ENCODE measurements around the gene AMPD3.

AMPD3 gene

DNA sequence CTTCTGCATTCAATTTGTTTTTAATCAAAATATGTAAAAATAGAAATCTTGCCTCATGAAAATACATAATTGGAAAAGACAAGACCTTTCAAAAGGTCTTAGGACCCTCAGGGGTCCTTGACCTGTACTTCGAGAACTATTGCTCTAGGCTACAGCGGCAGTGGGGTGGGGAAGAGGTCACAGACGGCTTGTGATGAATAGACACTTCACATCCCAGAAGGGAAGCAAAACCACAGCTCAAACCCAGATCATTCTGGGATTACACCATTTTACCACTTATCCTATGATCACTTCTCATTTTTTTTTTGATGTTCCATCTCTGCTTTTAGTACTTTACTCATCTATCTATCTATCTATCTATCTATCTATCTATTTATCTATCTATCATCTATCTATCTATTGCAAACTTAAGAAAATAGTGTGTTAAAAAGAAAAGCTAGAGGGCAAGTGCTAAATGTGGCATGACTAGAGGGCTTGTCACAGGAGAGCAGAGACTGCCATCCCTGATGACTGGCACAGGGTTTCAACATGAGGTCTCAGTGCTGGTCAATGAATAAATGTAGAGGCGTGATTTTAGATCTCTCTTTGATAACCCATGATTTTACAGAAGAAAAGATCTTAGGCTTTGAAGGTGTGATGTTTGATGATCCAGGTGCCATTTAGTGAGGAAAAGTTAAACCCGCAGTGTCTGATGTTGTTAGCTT lies 48.9 kb downstream of the AMPD3 start:
- no peaks in the 10 kb centered on the region for H3K9me3 ChIP-seq (ENCODE audit: control insufficient read depth, low read length)
- H2BK12ac ChIP-seq (ENCODE audit: low read length in 2 of 2): no peak overlapping the region
- no peak overlapping the region for H2BK15ac ChIP-seq (ENCODE audit: low read depth, poor library complexity, severe bottlenecking)
- H3K79me1 ChIP-seq (replicated peaks; ENCODE audit: low read length, poor library complexity, severe bottlenecking): peaks cover 3% of the 10 kb centered on the region
- no peak overlapping the region for H3K14ac ChIP-seq (ENCODE audit: low read length in 2 of 2)
- no peak overlapping the region for H3K23ac ChIP-seq (ENCODE audit: low read length in 2 of 2)
- no peak overlapping the region for H3K4me3 ChIP-seq (ENCODE audit: insufficient read depth in 1 of 2, low read depth in 1 of 2, low read length in 2 of 2)
- no peak overlapping the region for H2BK120ac ChIP-seq (ENCODE audit: low read depth, low read length)
- H2AFZ ChIP-seq (ENCODE audit: low read depth, low read length): no peak overlapping the region
- WGBS: 80% methylated on average over 5 of the region's 5 CpGs
- H3K4ac ChIP-seq (ENCODE audit: low read depth in 1 of 2, low read length in 2 of 2): no peak overlapping the region
- no peaks in the 10 kb centered on the region for H3K27me3 ChIP-seq (ENCODE audit: control insufficient read depth in 1 of 2, insufficient read depth in 1 of 2, low read length in 2 of 2)
- no peak overlapping the region for H3K27ac ChIP-seq (ENCODE audit: low read length, poor library complexity, severe bottlenecking)
- H2BK5ac ChIP-seq (ENCODE audit: low read depth, low read length, poor library complexity, severe bottlenecking): no peak overlapping the region
- H3K18ac ChIP-seq (ENCODE audit: low read depth in 1 of 2, low read length in 2 of 2): no peak overlapping the region
- no peak overlapping the region for H4K91ac ChIP-seq (ENCODE audit: low read length)
- H3K4me1 ChIP-seq (ENCODE audit: control insufficient read depth, insufficient read depth, low read depth, low read length): peaks cover 2% of the 10 kb centered on the region
- H3K36me3 ChIP-seq (ENCODE audit: control insufficient read depth in 1 of 2, insufficient read depth in 2 of 2, low read depth in 1 of 2, low read length in 2 of 2): peaks cover under 1 to 44% of the 10 kb centered on the region in 2 experiments
- no peak overlapping the region for H3K9ac ChIP-seq (ENCODE audit: low read length)
- H2AK5ac ChIP-seq (ENCODE audit: low read length, severe bottlenecking): no peak overlapping the region
- no peak for DNase-seq
- no peak overlapping the region for H4K8ac ChIP-seq (ENCODE audit: low read length)
- no peak overlapping the region for H3K4me2 ChIP-seq (ENCODE audit: low read length, poor library complexity, severe bottlenecking)

DNA sequence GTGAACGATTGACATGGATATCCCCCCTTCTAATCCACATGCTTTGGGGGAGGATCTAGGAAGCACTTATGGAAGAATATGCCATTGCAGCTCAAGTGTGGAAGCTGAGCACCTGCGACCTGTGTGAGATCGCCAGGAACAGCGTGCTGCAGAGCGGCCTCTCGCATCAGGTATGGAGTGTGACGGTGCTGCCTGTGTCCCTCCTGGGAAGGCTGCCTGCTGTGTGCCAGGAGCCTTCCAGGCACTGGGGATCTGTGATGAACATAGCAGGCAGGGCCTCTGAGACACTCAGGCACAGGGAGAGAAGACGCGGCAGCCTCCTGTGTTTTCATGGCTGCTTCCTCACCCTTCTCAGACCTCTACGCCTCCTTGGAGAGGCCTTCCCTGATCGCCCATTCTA lies 49.4 kb downstream of the AMPD3 start:
- no peak overlapping the region for H3K4me2 ChIP-seq (ENCODE audit: low read length, poor library complexity, severe bottlenecking)
- H4K91ac ChIP-seq (ENCODE audit: low read length): peak overlapping the region; percentile 64
- no peak overlapping the region for H3K14ac ChIP-seq (ENCODE audit: low read length in 2 of 2)
- H3K4me3 ChIP-seq (ENCODE audit: insufficient read depth in 1 of 2, low read depth in 1 of 2, low read length in 2 of 2): no peak overlapping the region
- H3K9ac ChIP-seq (ENCODE audit: low read length): no peak overlapping the region
- H2AFZ ChIP-seq (ENCODE audit: low read depth, low read length): no peak overlapping the region
- no peak overlapping the region for H3K27ac ChIP-seq (ENCODE audit: low read length, poor library complexity, severe bottlenecking)
- WGBS: 93% methylated on average over 11 of the region's 11 CpGs
- no peak overlapping the region for H3K23ac ChIP-seq (ENCODE audit: low read length in 2 of 2)
- DNase-seq: no peak
- no peak overlapping the region for H2BK15ac ChIP-seq (ENCODE audit: low read depth, poor library complexity, severe bottlenecking)
- peaks cover 0 to 40% of the 10 kb centered on the region in 2 experiments for H3K36me3 ChIP-seq (ENCODE audit: control insufficient read depth in 1 of 2, insufficient read depth in 2 of 2, low read depth in 1 of 2, low read length in 2 of 2)
- H3K9me3 ChIP-seq (ENCODE audit: control insufficient read depth, low read length): no peaks in the 10 kb centered on the region
- peaks cover 2% of the 10 kb centered on the region for H3K4me1 ChIP-seq (ENCODE audit: control insufficient read depth, insufficient read depth, low read depth, low read length)
- no peak overlapping the region for H2BK12ac ChIP-seq (ENCODE audit: low read length in 2 of 2)
- H3K79me1 ChIP-seq (replicated peaks; ENCODE audit: low read length, poor library complexity, severe bottlenecking): peaks cover under 1% of the 10 kb centered on the region
- no peak overlapping the region for H4K8ac ChIP-seq (ENCODE audit: low read length)
- H2AK5ac ChIP-seq (ENCODE audit: low read length, severe bottlenecking): no peak overlapping the region
- H3K4ac ChIP-seq (ENCODE audit: low read depth in 1 of 2, low read length in 2 of 2): no peak overlapping the region
- no peak overlapping the region for H2BK5ac ChIP-seq (ENCODE audit: low read depth, low read length, poor library complexity, severe bottlenecking)
- no peak overlapping the region for H2BK120ac ChIP-seq (ENCODE audit: low read depth, low read length)
- no peaks in the 10 kb centered on the region for H3K27me3 ChIP-seq (ENCODE audit: control insufficient read depth in 1 of 2, insufficient read depth in 1 of 2, low read length in 2 of 2)
- H3K18ac ChIP-seq (ENCODE audit: low read depth in 1 of 2, low read length in 2 of 2): no peak overlapping the region

DNA sequence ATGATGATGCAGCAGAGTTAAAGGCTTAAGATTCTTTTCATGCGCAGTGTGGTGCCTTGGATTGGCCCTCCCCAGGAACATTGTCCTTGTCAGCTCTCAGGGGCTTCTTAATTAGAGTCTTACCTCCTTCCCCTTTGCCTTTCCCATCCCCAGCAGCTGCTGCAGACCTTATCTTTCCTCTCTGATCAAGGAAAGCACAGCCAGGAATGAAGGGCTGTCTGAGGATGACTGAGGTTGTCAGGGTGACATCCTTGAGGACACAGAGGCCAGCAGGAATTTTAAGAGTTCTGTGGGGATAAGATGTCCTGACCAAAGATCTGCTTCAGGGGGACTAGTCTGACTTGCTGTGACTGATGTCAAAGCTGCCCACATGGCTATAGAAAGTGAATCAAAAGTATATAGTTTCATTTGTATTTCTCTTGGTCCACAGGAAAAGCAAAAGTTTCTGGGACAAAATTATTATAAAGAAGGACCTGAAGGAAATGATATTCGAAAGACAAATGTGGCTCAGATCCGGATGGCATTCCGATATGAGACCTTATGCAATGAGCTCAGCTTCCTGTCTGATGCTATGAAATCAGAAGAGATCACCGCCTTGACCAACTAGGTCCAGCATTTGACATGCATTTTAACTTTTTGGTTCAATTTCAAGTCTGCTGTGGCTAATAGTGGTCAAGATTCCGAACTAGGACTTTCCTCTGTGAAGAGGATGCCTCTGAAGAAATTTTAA lies 50.4 kb downstream of the AMPD3 start:
- Histone ChIP-seq H2BK5ac (ENCODE audit: low read depth, low read length, poor library complexity, severe bottlenecking) (no peak overlapping the region), H3K14ac (ENCODE audit: low read length in 2 of 2) (no peak overlapping the region), H2BK12ac (ENCODE audit: low read length in 2 of 2) (no peak overlapping the region), H3K9ac (ENCODE audit: low read length) (no peak overlapping the region), H2BK15ac (ENCODE audit: low read depth, poor library complexity, severe bottlenecking) (no peak overlapping the region), H3K36me3 (ENCODE audit: control insufficient read depth in 1 of 2, insufficient read depth in 2 of 2, low read depth in 1 of 2, low read length in 2 of 2) (peaks cover 0 to 31% of the 10 kb centered on the region in 2 experiments), H3K4ac (ENCODE audit: low read depth in 1 of 2, low read length in 2 of 2) (no peak overlapping the region), H3K4me1 (ENCODE audit: control insufficient read depth, insufficient read depth, low read depth, low read length) (no peaks in the 10 kb centered on the region), H3K27me3 (ENCODE audit: control insufficient read depth in 1 of 2, insufficient read depth in 1 of 2, low read length in 2 of 2) (no peaks in the 10 kb centered on the region), H2BK120ac (ENCODE audit: low read depth, low read length) (peak overlapping the region; percentile 19), H4K91ac (ENCODE audit: low read length) (no peak overlapping the region), H3K4me3 (ENCODE audit: insufficient read depth in 1 of 2, low read depth in 1 of 2, low read length in 2 of 2) (no peak overlapping the region), H3K18ac (ENCODE audit: low read depth in 1 of 2, low read length in 2 of 2) (no peak overlapping the region), H3K4me2 (ENCODE audit: low read length, poor library complexity, severe bottlenecking) (no peak overlapping the region), H2AFZ (ENCODE audit: low read depth, low read length) (no peak overlapping the region), H3K27ac (ENCODE audit: low read length, poor library complexity, severe bottlenecking) (no peak overlapping the region), H3K23ac (ENCODE audit: low read length in 2 of 2) (no peak overlapping the region), H4K8ac (ENCODE audit: low read length) (no peak overlapping the region), H2AK5ac (ENCODE audit: low read length, severe bottlenecking) (no peak overlapping the region), H3K9me3 (ENCODE audit: control insufficient read depth, low read length) (no peaks in the 10 kb centered on the region), H3K79me1 (replicated peaks; ENCODE audit: low read length, poor library complexity, severe bottlenecking) (no peaks in the 10 kb centered on the region)
- 92% methylated on average over 6 of the region's 6 CpGs for WGBS
- no peak for DNase-seq

DNA sequence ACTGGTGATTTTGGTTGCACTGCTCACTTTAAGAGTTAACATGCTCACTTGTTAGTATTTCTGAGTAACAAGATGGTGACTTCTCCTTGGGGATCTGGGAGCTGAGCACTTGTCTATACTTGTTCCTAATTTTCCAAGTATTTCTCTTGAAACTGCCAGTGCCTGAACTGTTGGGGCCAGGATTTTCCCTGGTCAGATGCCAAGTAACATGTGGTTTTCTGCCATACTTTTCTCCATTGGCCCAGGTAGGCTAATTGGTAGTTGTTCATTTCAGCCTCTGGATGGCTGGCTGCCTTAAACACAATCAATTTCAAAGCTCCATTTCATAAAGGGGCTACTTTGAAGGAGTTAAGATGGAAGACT lies 50.9 kb downstream of the AMPD3 start:
- no peak overlapping the region for H3K9ac ChIP-seq (ENCODE audit: low read length)
- no peaks in the 10 kb centered on the region for H3K27me3 ChIP-seq (ENCODE audit: control insufficient read depth in 1 of 2, insufficient read depth in 1 of 2, low read length in 2 of 2)
- H2BK5ac ChIP-seq (ENCODE audit: low read depth, low read length, poor library complexity, severe bottlenecking): no peak overlapping the region
- H3K4me3 ChIP-seq (ENCODE audit: insufficient read depth in 1 of 2, low read depth in 1 of 2, low read length in 2 of 2): no peak overlapping the region
- no peak overlapping the region for H4K91ac ChIP-seq (ENCODE audit: low read length)
- peak overlapping the region; percentile 19 for H2BK120ac ChIP-seq (ENCODE audit: low read depth, low read length)
- no peak overlapping the region for H4K8ac ChIP-seq (ENCODE audit: low read length)
- H3K18ac ChIP-seq (ENCODE audit: low read depth in 1 of 2, low read length in 2 of 2): no peak overlapping the region
- H3K14ac ChIP-seq (ENCODE audit: low read length in 2 of 2): no peak overlapping the region
- H2BK12ac ChIP-seq (ENCODE audit: low read length in 2 of 2): no peak overlapping the region
- no peak for DNase-seq
- no peak overlapping the region for H2AFZ ChIP-seq (ENCODE audit: low read depth, low read length)
- H3K4me2 ChIP-seq (ENCODE audit: low read length, poor library complexity, severe bottlenecking): no peak overlapping the region
- peaks cover under 1% of the 10 kb centered on the region for H3K79me1 ChIP-seq (replicated peaks; ENCODE audit: low read length, poor library complexity, severe bottlenecking)
- no peaks in the 10 kb centered on the region for H3K9me3 ChIP-seq (ENCODE audit: control insufficient read depth, low read length)
- no peaks in the 10 kb centered on the region for H3K4me1 ChIP-seq (ENCODE audit: control insufficient read depth, insufficient read depth, low read depth, low read length)
- H2AK5ac ChIP-seq (ENCODE audit: low read length, severe bottlenecking): no peak overlapping the region
- H3K27ac ChIP-seq (ENCODE audit: low read length, poor library complexity, severe bottlenecking): no peak overlapping the region
- H3K23ac ChIP-seq (ENCODE audit: low read length in 2 of 2): no peak overlapping the region
- H3K36me3 ChIP-seq (ENCODE audit: control insufficient read depth in 1 of 2, insufficient read depth in 2 of 2, low read depth in 1 of 2, low read length in 2 of 2): peaks cover 5 to 26% of the 10 kb centered on the region in 2 experiments
- no peak overlapping the region for H2BK15ac ChIP-seq (ENCODE audit: low read depth, poor library complexity, severe bottlenecking)
- no peak overlapping the region for H3K4ac ChIP-seq (ENCODE audit: low read depth in 1 of 2, low read length in 2 of 2)
